ENCODE results near the gene SANBR. TPM values are rescaled to one million over a fixed set of nuclear protein-coding genes. Genes with fewer than 3 reads are reported as not detected.

SANBR gene
- total RNA-seq, 1 experiment from 2014 or later, result 10.1 TPM

GRCh38 chr2:61055557-61055956 lies 10.1 kb upstream of the SANBR start:
- Histone ChIP-seq H2BK15ac (ENCODE audit: low read depth, low read length) (no peak overlapping the region), H2AK5ac (ENCODE audit: insufficient read length, low read length) (no peak overlapping the region), H3K14ac (ENCODE audit: insufficient read depth, low read length) (no peak overlapping the region), H3K27me3 (ENCODE audit: insufficient read depth, low read length) (no peaks in the 10 kb centered on the region), H4K8ac (replicated peaks; ENCODE audit: insufficient read length, low read depth, low read length) (no peak overlapping the region), H4K5ac (ENCODE audit: insufficient read length, low read depth, low read length) (no peak overlapping the region), H3K56ac (ENCODE audit: insufficient read length, low read depth, low read length) (no peak overlapping the region), H3K23me2 (ENCODE audit: insufficient read length, low read depth, low read length, poor library complexity, severe bottlenecking) (no peaks in the 10 kb centered on the region), H3K4me2 (ENCODE audit: insufficient read depth, insufficient read length, low read length) (no peak overlapping the region), H2BK5ac (ENCODE audit: insufficient read length, low read length) (no peak overlapping the region), H2BK12ac (ENCODE audit: insufficient read length, low read depth, low read length) (no peak overlapping the region), H3T11ph (ENCODE audit: low read length) (no peak overlapping the region), H2BK20ac (ENCODE audit: low read depth, low read length, poor library complexity, severe bottlenecking) (no peak overlapping the region), H3K9ac (ENCODE audit: extremely low read depth, insufficient read length, low read length) (no peak overlapping the region), H3K9me3 (ENCODE audit: control insufficient read depth, low read depth, low read length) (no peaks in the 10 kb centered on the region), H3K4ac (ENCODE audit: low read depth, low read length) (no peak overlapping the region), H3K4me1 (ENCODE audit: insufficient read depth, low read length) (no peaks in the 10 kb centered on the region), H3K79me2 (ENCODE audit: insufficient read depth, low read length) (no peaks in the 10 kb centered on the region), H3K18ac (ENCODE audit: insufficient read length, low read depth, low read length) (no peak overlapping the region), H2AFZ (ENCODE audit: low read length) (no peak overlapping the region), H3K27ac (ENCODE audit: insufficient read length, low read depth, low read length) (no peak overlapping the region), H3K23ac (ENCODE audit: insufficient read length, low read depth, low read length) (no peak overlapping the region), H2BK120ac (ENCODE audit: low read depth, low read length, poor library complexity, severe bottlenecking) (no peak overlapping the region), H4K20me1 (ENCODE audit: control insufficient read depth, insufficient read depth, insufficient read length) (no peaks in the 10 kb centered on the region), H3K79me1 (ENCODE audit: insufficient read depth, low read depth, low read length, poor library complexity, severe bottlenecking) (no peaks in the 10 kb centered on the region), H4K91ac (ENCODE audit: insufficient read length, low read depth, low read length) (no peak overlapping the region)
- TF ChIP-seq, protein P1, sequence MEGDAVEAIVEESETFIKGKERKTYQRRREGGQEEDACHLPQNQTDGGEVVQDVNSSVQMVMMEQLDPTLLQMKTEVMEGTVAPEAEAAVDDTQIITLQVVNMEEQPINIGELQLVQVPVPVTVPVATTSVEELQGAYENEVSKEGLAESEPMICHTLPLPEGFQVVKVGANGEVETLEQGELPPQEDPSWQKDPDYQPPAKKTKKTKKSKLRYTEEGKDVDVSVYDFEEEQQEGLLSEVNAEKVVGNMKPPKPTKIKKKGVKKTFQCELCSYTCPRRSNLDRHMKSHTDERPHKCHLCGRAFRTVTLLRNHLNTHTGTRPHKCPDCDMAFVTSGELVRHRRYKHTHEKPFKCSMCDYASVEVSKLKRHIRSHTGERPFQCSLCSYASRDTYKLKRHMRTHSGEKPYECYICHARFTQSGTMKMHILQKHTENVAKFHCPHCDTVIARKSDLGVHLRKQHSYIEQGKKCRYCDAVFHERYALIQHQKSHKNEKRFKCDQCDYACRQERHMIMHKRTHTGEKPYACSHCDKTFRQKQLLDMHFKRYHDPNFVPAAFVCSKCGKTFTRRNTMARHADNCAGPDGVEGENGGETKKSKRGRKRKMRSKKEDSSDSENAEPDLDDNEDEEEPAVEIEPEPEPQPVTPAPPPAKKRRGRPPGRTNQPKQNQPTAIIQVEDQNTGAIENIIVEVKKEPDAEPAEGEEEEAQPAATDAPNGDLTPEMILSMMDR (conservative IDR thresholded peaks at IDR 0.05), result no peak
- H3K4me1 Mint-ChIP-seq, result no peaks in the 10 kb centered on the region
- no peaks in the 10 kb centered on the region for H3K27me3 Mint-ChIP-seq (ENCODE audit: low read depth)
- no peak overlapping the region for H3K4me3 Mint-ChIP-seq
- H3K27ac Mint-ChIP-seq, result no peak overlapping the region
- no CpG with 5 or more reads among the region's 2 CpGs for WGBS (ENCODE audit: extremely low coverage, insufficient read length, low lambda C conversion rate)
- no peaks in the 10 kb centered on the region for H3K9me3 Mint-ChIP-seq
- H3K36me3 Mint-ChIP-seq (ENCODE audit: insufficient read depth in 1 of 3, low read depth in 3 of 3), result peaks cover 2 to 25% (median 23%) of the 10 kb centered on the region in 3 experiments; a peak in 5 of 7 replicates
- no peak for DNase-seq

Data from H9 (cell line).